HCT116 (cell line): ENCODE measurements around the gene APLF. TPM values are rescaled to one million over a fixed set of nuclear protein-coding genes. Genes with fewer than 3 reads are reported as not detected.

ENCODE experiments used
- ATAC-seq: fragments of 200-7000 bp; cut with Tn5 transposase; 2 replicates; pipeline ENCODE4 v1.9.1; 2020; ENCODE audit warnings: mild to moderate bottlenecking, moderate library complexity
- BruUV-seq: library from RNA; stranded (reverse); fragments of 400-500 nt; replicated peaks from 2 replicates; lab custom pipeline; 2021; lab: Mats Ljungman, UMichigan
- CTCF ChIA-PET: fragments of 300-600 bp; sonication (Branson Sonifier 250); formaldehyde crosslinking; loops from one replicate; lab custom pipeline; 2021; ENCODE audit warnings: antibody characterized with exemption; lab: Charles Lee
- POLR2A ChIA-PET: fragments of 300-600, 350-600 bp; sonication (Branson Sonifier 250); formaldehyde crosslinking; loops from one replicate; lab custom pipeline; 2021; ENCODE audit warnings: antibody characterized with exemption; lab: Charles Lee
- RAD21 ChIA-PET, 2 experiments: fragments of 300-600 bp; sonication (Branson Sonifier 250); formaldehyde crosslinking; loops; one replicate each; lab custom pipeline; 2023; ENCODE audit warnings: low total read pairs in 2 of 2; ENCODE audit not compliant: uncharacterized antibody in 2 of 2, unreplicated experiment in 2 of 2, low non-redundant PET in 1 of 2; lab: Charles Lee
- DNase-seq: peaks from one replicate; pipeline ENCODE4 v3.0.0-alpha.2; 2010; ENCODE audit warnings: low read depth, low spot score
- H2AFZ ChIP-seq: fragments of 200-600 bp; shearing (Covaris generic), sonication (generic); 2 replicates; pipeline ENCODE4 v1.6.1; 2017; ENCODE audit warnings: low read depth, mixed run types, mixed read lengths, antibody characterized with exemption, low read length; ENCODE audit not compliant: poor library complexity, severe bottlenecking
- H3K27ac ChIP-seq: 2 replicates; pipeline ENCODE4 v1.5.1; 2012; ENCODE audit warnings: low read depth, low read length
- H3K27me3 ChIP-seq: fragments of 200-600 bp; sonication (generic); 2 replicates; pipeline ENCODE4 v1.6.1; 2016; ENCODE audit warnings: mixed run types, low read length, mixed read lengths; ENCODE audit not compliant: insufficient read depth
- H3K36me3 ChIP-seq, 2 experiments: fragments of 200-500 bp in 1 of 2; fragments of 200-600 bp in 1 of 2; sonication (Bioruptor generic) in 1 of 2; sonication (generic) in 1 of 2; 2 replicates each; pipeline versions ENCODE4 v1.5.1 to v1.6.1; 2014 to 2016; ENCODE audit warnings: low read length in 2 of 2, inconsistent platforms in 1 of 2, mixed read lengths in 1 of 2, mixed run types in 1 of 2; ENCODE audit not compliant: insufficient read depth in 2 of 2, control insufficient read depth in 1 of 2
- H3K4me1 ChIP-seq, 2 experiments: fragments of 200-600 bp in 1 of 2; sonication (generic) in 1 of 2; 2 replicates each; pipeline versions ENCODE4 v1.5.1 to v1.6.1; 2012 to 2017; ENCODE audit warnings: low read length in 2 of 2, inconsistent platforms in 1 of 2, mild to moderate bottlenecking in 1 of 2, mixed read lengths in 1 of 2, mixed run types in 1 of 2, moderate library complexity in 1 of 2; ENCODE audit not compliant: insufficient read depth in 2 of 2, control insufficient read depth in 1 of 2
- H3K4me2 ChIP-seq: fragments of 200-600 bp; sonication (generic); 2 replicates; pipeline ENCODE4 v1.6.1; 2017; ENCODE audit warnings: mixed run types, low read length, mixed read lengths
- H3K4me3 ChIP-seq, 2 experiments: fragments of 200-600 bp in 1 of 2; sonication (generic) in 1 of 2; replicated peaks in 1 of 2; 2 replicates each; pipeline ENCODE4 v1.5.1; 2011 to 2016; ENCODE audit warnings: low read length in 2 of 2, control low read depth in 1 of 2, low read depth in 1 of 2, mild to moderate bottlenecking in 1 of 2, mixed read lengths in 1 of 2, mixed run types in 1 of 2
- H3K79me2 ChIP-seq: fragments of 200-600 bp; sonication (generic); 2 replicates; pipeline ENCODE4 v1.6.1; 2017; ENCODE audit warnings: mild to moderate bottlenecking, mixed run types, low read length, moderate library complexity, mixed read lengths; ENCODE audit not compliant: insufficient read depth
- H3K9ac ChIP-seq: fragments of 200-600 bp; sonication (generic); 2 replicates; pipeline ENCODE4 v1.6.1; 2016; ENCODE audit warnings: low read length, mixed read lengths
- H3K9me2 ChIP-seq: fragments of 200-600 bp; sonication (generic), shearing (Covaris generic); 2 replicates; pipeline ENCODE4 v1.6.1; 2017; ENCODE audit warnings: mixed run types, mild to moderate bottlenecking, moderate library complexity; ENCODE audit not compliant: insufficient read depth
- H3K9me3 ChIP-seq, 2 experiments: fragments of 200-500 bp in 1 of 2; fragments of 200-600 bp in 1 of 2; sonication (Bioruptor generic) in 1 of 2; sonication (generic) in 1 of 2; 2 replicates each; pipeline ENCODE4 v1.6.1; 2014 to 2017; ENCODE audit warnings: low read length in 2 of 2, mixed read lengths in 2 of 2, inconsistent platforms in 1 of 2, low read depth in 1 of 2, mild to moderate bottlenecking in 1 of 2, mixed run types in 1 of 2, moderate library complexity in 1 of 2; ENCODE audit not compliant: control insufficient read depth in 1 of 2, insufficient read depth in 1 of 2
- H4K20me1 ChIP-seq: fragments of 200-600 bp; sonication (generic), shearing (Covaris generic); 2 replicates; pipeline ENCODE4 v1.6.1; 2017; ENCODE audit warnings: mixed run types, mild to moderate bottlenecking, moderate library complexity; ENCODE audit not compliant: insufficient read depth
- CBX3 ChIP-seq: IDR thresholded peaks from 2 replicates; pipeline ENCODE4 v1.6.1; 2012; ENCODE audit warnings: low read depth
- CEBPB ChIP-seq: IDR thresholded peaks from 2 replicates; pipeline ENCODE4 v1.6.1; 2012; ENCODE audit warnings: low read depth
- CTCF ChIP-seq, 3 experiments: fragments of 200-600 bp in 1 of 3; sonication (generic) in 1 of 3; IDR thresholded peaks in 2 of 3; conservative IDR thresholded peaks in 1 of 3; 2 replicates each; pipeline ENCODE4 v1.5.1; 2012 to 2017; ENCODE audit warnings: low read depth in 2 of 3, low read length in 2 of 3, antibody characterized with exemption in 1 of 3, borderline replicate concordance in 1 of 3, control low read depth in 1 of 3, mild to moderate bottlenecking in 1 of 3, mixed read lengths in 1 of 3, mixed run types in 1 of 3, moderate library complexity in 1 of 3; ENCODE audit not compliant: insufficient read depth in 1 of 3
- EGR1 ChIP-seq: IDR thresholded peaks from 2 replicates; pipeline ENCODE4 v1.6.1; 2012; ENCODE audit warnings: low read depth
- ELF1 ChIP-seq: IDR thresholded peaks from 2 replicates; pipeline ENCODE4 v1.6.1; 2012; ENCODE audit warnings: low read depth, borderline replicate concordance
- EZH2phosphoT487 ChIP-seq: fragments of 200-600 bp; IDR thresholded peaks from 2 replicates; pipeline ENCODE4 v1.6.1; 2018; ENCODE audit warnings: antibody characterized with exemption, borderline replicate concordance
- FOSL1 ChIP-seq: IDR thresholded peaks from 2 replicates; pipeline ENCODE4 v1.6.1; 2012; ENCODE audit warnings: low read depth
- MAX ChIP-seq: IDR thresholded peaks from 2 replicates; pipeline ENCODE4 v1.6.1; 2012
- POLR2AphosphoS5 ChIP-seq: IDR thresholded peaks from 2 replicates; pipeline ENCODE4 v1.6.1; 2011; ENCODE audit warnings: mild to moderate bottlenecking, low read depth, low read length, moderate library complexity
- RAD21 ChIP-seq: IDR thresholded peaks from 2 replicates; pipeline ENCODE4 v1.6.1; 2012; ENCODE audit warnings: low read depth, mild to moderate bottlenecking
- SIN3A ChIP-seq: IDR thresholded peaks from 2 replicates; pipeline ENCODE4 v1.6.1; 2012; ENCODE audit warnings: low read depth
- SP1 ChIP-seq: IDR thresholded peaks from 2 replicates; pipeline ENCODE4 v1.6.1; 2012; ENCODE audit warnings: low read depth
- YY1 ChIP-seq: IDR thresholded peaks from 2 replicates; pipeline ENCODE4 v1.6.1; 2011; ENCODE audit warnings: low read length, low read depth, moderate library complexity, mild to moderate bottlenecking; ENCODE audit not compliant: insufficient replicate concordance; ENCODE audit errors: extremely low read depth
- ZNF274 ChIP-seq: fragments of 200-500 bp; sonication (Bioruptor generic); IDR thresholded peaks from 2 replicates; pipeline ENCODE4 v1.6.1; 2014; ENCODE audit warnings: mild to moderate bottlenecking, low read depth, low read length, inconsistent platforms
- intact Hi-C: fragments of 100-400 bp; cut with micrococcal nuclease; formaldehyde crosslinking; loops from 2 replicates; pipeline ENCODE4 v1.10.0; 2022
- total RNA-seq: library from RNA; stranded (reverse); gene quantifications from one replicate; pipeline ENCODE4 v1.2.1, GENCODE V29; 2021; ENCODE audit not compliant: unreplicated experiment

APLF gene
- total RNA-seq, 1 experiment from 2014 or later, result 1.6 TPM

DNA sequence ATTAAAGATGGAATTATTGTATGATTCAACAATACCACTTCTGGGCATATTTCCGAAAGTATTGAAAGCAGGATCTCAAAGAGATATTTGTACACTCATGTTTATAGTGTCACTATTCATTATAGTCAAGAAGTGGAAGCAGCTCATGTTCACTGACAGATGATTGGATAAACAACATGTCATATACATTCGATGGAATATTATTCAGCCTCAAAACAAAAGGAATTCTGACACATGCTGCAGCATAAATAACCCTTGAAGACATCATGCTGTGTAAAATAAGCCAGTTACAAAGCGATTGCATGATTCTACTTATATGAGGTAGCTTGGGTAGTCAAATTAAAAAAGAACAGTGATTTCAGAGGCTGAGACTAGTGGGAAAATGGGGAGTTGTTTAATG is 136.7 kb downstream of the APLF start:
- ChIA-PET CTCF (interaction anchor here (1.2 kb wide), 1 partner anchor 9 kb away, joined by 3 read pairs; no protein-coding TSS in a partner anchor), POLR2A (no interaction called here), RAD21 (no interaction called here)
- Histone ChIP-seq H2AFZ (no peak overlapping the region), H3K36me3 (no peaks in the 10 kb centered on the region), H3K4me1 (no peaks in the 10 kb centered on the region), H3K4me3 (no peak overlapping the region), H3K79me2 (no peaks in the 10 kb centered on the region), H3K9me2 (no peaks in the 10 kb centered on the region), H3K9me3 (peaks cover 0 to 11% of the 10 kb centered on the region in 2 experiments; a peak in 1 of 4 replicates), H4K20me1 (no peaks in the 10 kb centered on the region), H3K4me2 (no peak overlapping the region), H3K9ac (no peak overlapping the region), H3K27ac (no peak overlapping the region), H3K27me3 (no peaks in the 10 kb centered on the region)
- TF ChIP-seq CTCF (IDR thresholded peaks at IDR 0.05 in 2 of 3, conservative IDR thresholded peaks at IDR 0.05 in 1 of 3; ENCODE audit: borderline replicate concordance in 1 of 3, insufficient read depth in 1 of 3, low read depth in 2 of 3, low read length in 2 of 3), result no peak
- TF ChIP-seq FOSL1, result no peak
- no peak for TF ChIP-seq ELF1
- no peak for TF ChIP-seq EZH2phosphoT487
- TF ChIP-seq RAD21, result no peak
- no peak for TF ChIP-seq YY1
- TF ChIP-seq POLR2AphosphoS5, result no peak
- TF ChIP-seq ZNF274, result no peak
- TF ChIP-seq EGR1, result no peak
- TF ChIP-seq CEBPB, result no peak
- TF ChIP-seq SP1, result no peak
- no peak for TF ChIP-seq MAX
- no peak for TF ChIP-seq CBX3
- no peak for TF ChIP-seq SIN3A
- ATAC-seq, result no peak
- intact Hi-C loops, result no loop called here
- no TSS peak for BruUV-seq
- DNase-seq, result no peak
